Hindlimb muscle (tissue), 1 donor: ENCODE measurements around the gene YPEL2. TPM values are rescaled to one million over a fixed set of nuclear protein-coding genes. Genes with fewer than 3 reads are reported as not detected.

Source experiments
- DNase-seq: peaks from one replicate; pipeline ENCODE4 v3.0.0-alpha.2; 2013
- polyA plus RNA-seq: library from polyadenylated mRNA; unstranded; fragments of 120-200 nt; gene quantifications from one replicate; pipeline ENCODE4 v1.2.1, GENCODE V29; 2013; ENCODE audit not compliant: insufficient read length

YPEL2 gene
- polyA plus RNA-seq, 1 donor = 16.5 TPM

DNA sequence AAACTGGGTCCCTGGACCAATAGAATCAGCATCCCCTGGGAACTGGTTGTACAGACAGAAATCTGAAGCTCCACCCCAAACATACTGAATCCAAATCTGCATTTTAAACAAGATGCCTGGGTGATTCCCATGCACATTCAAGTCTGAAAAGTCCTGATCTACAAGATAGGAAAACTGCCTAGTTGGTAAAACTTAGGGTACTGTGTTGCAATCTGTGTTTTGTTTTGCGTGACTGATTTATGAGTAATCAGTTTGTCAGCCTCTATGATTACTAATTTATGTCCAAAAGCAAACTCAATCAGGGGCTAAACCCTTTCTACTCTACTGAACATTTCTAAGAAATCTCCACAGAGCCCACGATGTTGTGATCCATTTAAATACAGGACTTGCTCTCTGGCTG, 103.8 kb downstream of the YPEL2 start:
- DNase-seq = no peak

DNA sequence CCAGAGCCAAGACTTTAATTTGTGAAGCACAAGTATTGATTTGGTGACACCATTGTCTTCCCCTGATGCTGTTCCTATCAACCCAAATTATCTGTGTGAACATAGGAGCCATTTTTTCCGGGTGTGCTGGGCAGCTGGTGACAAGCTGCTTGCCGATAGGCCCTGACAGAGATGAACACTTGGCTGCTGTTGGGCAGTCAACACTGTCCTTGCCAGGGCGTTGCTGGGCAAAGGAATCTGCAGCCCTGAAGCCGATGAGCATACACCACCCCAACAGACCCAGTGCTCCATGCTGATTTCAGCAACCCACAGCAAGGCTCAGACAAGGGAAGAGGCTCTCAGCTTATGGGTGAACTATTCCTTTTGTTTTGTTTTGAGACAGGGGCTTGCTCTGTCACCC, 105.4 kb downstream of the YPEL2 start:
- DNase-seq = no peak

DNA sequence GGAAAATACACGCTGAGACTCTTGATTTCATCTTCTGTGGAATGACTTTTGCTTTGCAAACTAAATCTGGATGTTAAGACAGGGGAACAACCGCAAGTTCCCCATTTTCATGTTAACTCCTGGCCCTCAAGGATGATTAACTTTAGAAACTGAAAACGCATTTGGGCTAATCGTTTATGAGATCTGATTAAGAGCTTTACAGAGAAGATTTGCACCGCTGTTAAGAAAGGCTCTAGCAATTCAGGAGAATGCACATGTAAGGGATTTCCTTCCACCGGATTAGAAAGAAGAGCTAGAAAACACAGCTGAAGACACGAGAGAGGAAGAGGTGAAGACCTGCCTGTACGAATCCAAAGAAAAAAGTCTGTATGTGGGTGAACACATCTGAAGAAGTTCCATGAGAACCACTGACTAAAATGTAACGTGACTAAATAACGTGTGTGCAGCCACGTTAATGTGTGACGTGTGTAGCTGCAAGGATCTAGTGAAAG, 106.4 kb downstream of the YPEL2 start:
- DNase-seq = no peak

DNA sequence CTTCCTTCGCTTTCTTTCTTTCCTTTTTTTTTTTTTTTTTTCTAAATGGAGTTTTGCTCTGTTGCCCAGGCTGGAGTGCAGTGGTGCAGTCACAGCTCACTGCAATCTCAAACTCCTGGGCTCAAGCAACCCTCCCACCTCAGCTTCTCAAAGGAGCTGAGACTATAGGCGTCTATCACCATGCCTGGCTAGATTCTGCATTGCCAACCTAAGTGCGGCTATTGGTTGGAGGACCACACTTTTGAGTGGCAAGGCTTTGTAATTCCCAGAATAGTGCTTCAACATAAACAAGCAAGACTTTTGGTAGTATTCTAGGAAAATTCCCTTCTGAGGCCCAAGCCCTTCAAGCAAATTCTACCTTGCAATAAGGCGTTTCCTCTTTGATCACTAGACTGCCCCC, 107.8 kb downstream of the YPEL2 start:
- DNase-seq = no peak

DNA sequence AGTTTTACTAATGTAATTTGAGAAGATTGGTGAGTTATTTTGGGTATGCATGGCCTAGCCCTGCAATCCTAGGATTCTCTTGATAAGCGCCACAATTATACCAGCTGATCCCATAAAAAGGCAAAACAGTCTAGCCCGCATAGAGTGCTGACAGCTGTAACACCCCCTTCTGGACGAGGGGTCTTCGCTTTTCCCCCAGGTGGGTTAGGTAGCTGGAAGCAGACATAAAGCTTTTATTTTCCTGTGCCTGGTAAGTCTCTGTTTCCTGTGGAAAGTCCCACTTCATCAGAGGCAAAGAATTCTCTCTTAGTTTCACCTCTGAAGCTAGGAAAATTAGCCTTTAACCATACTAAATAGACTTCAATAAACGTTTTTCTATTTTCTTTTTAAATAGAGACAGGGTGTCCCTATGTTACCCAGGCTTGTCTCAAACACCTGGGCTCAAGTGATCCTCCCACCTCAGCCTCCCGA, 108.3 kb downstream of the YPEL2 start:
- no peak for DNase-seq

DNA sequence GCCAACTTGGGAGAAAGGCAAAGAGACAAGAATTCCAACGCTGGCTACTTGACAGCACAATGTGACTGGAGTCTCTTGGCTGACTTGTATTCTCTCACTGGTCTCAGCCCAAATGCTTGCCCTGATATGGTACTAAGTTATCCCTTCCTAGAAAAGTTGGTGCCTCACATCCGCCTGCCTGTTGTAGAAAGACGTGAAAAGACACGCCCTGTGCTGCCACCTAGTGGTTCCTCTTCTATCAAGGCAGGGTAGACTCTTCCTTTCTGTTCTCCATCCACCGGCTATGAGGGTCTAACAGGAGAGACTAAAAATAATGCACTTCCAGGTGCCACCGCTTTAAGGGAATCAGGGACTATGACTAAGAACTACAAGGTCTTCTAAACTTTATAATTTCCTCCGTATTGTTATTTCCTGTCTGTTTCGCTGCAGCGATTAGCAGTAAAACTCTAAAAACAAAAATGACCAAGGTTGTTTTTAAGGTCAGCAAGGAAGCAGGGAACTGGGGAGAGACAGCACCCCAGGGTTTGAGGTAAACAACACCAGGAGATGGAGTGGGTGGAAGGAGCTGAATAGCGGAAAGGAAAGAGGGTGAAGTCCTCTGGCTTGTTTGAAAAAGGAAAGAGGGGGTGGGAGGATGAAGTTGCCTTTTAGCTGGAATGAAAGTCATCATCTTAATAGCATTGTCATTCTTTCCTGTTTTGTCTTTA, 109.5 kb downstream of the YPEL2 start:
- peak; percentile 91 for DNase-seq

DNA sequence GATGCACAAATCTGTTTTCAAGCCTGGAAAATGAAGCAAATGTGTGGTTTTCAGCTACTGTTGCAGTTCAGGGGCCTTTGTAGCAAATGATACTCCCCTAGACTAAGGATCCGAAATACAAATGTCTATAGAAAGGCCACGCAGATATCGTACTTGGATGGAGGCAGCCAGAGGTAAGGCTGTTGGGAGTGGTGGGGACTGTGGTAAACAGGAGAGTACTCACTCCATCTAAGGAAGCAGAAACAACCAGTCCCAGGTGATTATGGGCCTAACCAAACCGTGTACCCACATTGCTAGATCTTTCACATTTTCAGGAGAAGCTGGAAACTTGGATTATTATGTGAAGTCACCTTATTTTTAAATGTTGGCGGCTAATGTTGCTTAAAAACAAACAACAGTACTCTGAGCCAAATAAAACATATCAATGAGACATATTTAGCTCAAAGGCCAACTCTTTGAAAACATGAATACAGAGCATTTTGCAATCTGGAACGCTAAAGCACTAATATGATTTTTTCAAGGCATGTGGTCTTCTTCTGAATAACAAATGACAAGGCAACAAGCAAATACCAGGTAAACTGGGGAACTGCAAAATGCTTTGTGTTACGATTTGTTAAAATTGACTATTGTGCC, 110.1 kb downstream of the YPEL2 start:
- no peak for DNase-seq

DNA sequence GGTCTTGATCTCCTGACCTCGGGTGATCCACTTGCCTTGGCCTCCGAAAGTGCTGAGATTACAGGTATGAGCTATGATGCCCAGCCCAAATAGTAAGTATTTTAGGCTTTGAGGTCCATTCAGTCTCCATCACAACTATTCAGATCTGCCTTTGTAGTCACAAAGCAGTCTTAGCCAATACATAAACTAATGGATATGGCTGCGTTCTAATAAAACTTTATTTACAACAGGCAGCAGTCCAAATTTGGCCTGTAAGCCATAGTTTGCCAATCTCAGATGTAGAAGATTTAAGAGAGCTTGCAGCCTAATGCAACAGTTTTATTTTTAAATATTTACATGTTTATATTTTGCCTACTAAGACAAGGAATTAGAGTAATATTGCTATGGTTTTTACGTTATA, 111.7 kb downstream of the YPEL2 start:
- no peak for DNase-seq

Other genes with a start within 250 kb of the YPEL2 start
- gene TRIM37, start 224.8 kb upstream of the YPEL2 start, polyA plus RNA-seq = 13.9 TPM
- gene SKA2, start 176.5 kb upstream of the YPEL2 start, polyA plus RNA-seq = 33.7 TPM
- 9.9 TPM for gene PRR11, start 175.9 kb upstream of the YPEL2 start, polyA plus RNA-seq
- gene SMG8, start 121.6 kb upstream of the YPEL2 start, polyA plus RNA-seq = 13.5 TPM
- 1.8 TPM for gene GDPD1, start 111.1 kb upstream of the YPEL2 start, polyA plus RNA-seq
- gene DHX40, start 234.0 kb downstream of the YPEL2 start, polyA plus RNA-seq = 30.4 TPM